Anterior cingulate cortex (tissue), 58 donors: ENCODE data around the gene SHANK1.

Experiments
- DNase-seq, 58 donors: peaks; one replicate each; lab custom pipeline; 2025; lab: John Stamatoyannopoulos, UW

The SHANK1 gene

GRCh38 chr19:50729894-50730293 lies 10.3 kb upstream of the SHANK1 start:
- DNase-seq = no peak

- DNase-seq = peak in 53 of 58 donors; percentile 22 to 83 (median 63)
These were observed 8.6 kb upstream of the SHANK1 start for GRCh38 chr19:50728084-50728737.

- DNase-seq = no peak
These were observed 6.3 kb upstream of the SHANK1 start for GRCh38 chr19:50725911-50726230.

GRCh38 chr19:50725218-50725910 lies 5.8 kb upstream of the SHANK1 start:
- peak in 1 of 58 donors; percentile 66 for DNase-seq

- DNase-seq = peak; percentile 45 to 100 (median 99)
These were observed 5.1 kb upstream of the SHANK1 start for GRCh38 chr19:50724522-50725217.

GRCh38 chr19:50723735-50724521 lies 4.3 kb upstream of the SHANK1 start:
- peak in 2 of 58 donors; percentile 34 to 69 for DNase-seq

GRCh38 chr19:50723069-50723468 lies 3.5 kb upstream of the SHANK1 start, which contains the start of gene CLEC11A:
TSS of gene CLEC11A (plus strand) at chr19:50723364. CDS start at chr19:50723526, 162 bp downstream.
- no peak for DNase-seq

- DNase-seq = no peak
These were observed 2.8 kb upstream of the SHANK1 start for GRCh38 chr19:50722201-50723013.

GRCh38 chr19:50721441-50722137 lies 2.0 kb upstream of the SHANK1 start:
- peak in 7 of 58 donors; percentile 15 to 38 (median 28) for DNase-seq

- peak in 2 of 58 donors; percentile 16 to 30 for DNase-seq
These were observed 1.3 kb upstream of the SHANK1 start for GRCh38 chr19:50720921-50721381.

- peak in 2 of 58 donors; percentile 6 to 30 for DNase-seq
These were observed 749 bp upstream of the SHANK1 start for GRCh38 chr19:50720181-50720920.

GRCh38 chr19:50719119-50719435 lies 525 bp downstream of the SHANK1 start:
- no peak for DNase-seq

GRCh38 chr19:50718255-50719118 lies 1.1 kb downstream of the SHANK1 start:
- DNase-seq = peak in 21 of 58 donors; percentile 12 to 85 (median 37)

- peak in 2 of 58 donors; percentile 16 to 18 for DNase-seq
These were observed 1.7 kb downstream of the SHANK1 start for GRCh38 chr19:50717891-50718254.

GRCh38 chr19:50717026-50717723 lies 2.4 kb downstream of the SHANK1 start:
- peak in 3 of 58 donors; percentile 9 to 53 (median 14) for DNase-seq

GRCh38 chr19:50716178-50717025 lies 3.2 kb downstream of the SHANK1 start:
- no peak for DNase-seq
